Kidney epithelial cell (primary cell): ENCODE measurements around the gene ROCK2. TPM values are rescaled to one million over a fixed set of nuclear protein-coding genes. Genes with fewer than 3 reads are reported as not detected.

Source experiments
- DNase-seq: peaks from one replicate; pipeline ENCODE4 v3.0.0-alpha.2; 2010; ENCODE audit warnings: low read depth
- H3K27me3 ChIP-seq: 2 replicates; pipeline ENCODE4 v1.6.0; 2011; ENCODE audit warnings: low read length; ENCODE audit not compliant: control insufficient read depth, insufficient read depth
- H3K36me3 ChIP-seq: 2 replicates; pipeline ENCODE4 v1.5.1; 2011; ENCODE audit warnings: low read length; ENCODE audit not compliant: control insufficient read depth, insufficient read depth
- H3K4me3 ChIP-seq: 2 replicates; pipeline ENCODE4 v1.5.1; 2011; ENCODE audit warnings: low read depth, mild to moderate bottlenecking, control low read depth, low read length
- total RNA-seq: library from RNA; depleted of rRNA; stranded (reverse); fragments of >200 nt; gene quantifications from 2 replicates; pipeline ENCODE4 v1.2.3, GENCODE V29; 2015
- TF ChIP-seq, protein P1 (sequence below): IDR thresholded peaks from 2 replicates; pipeline ENCODE4 v1.5.1; 2011; ENCODE audit warnings: mild to moderate bottlenecking, moderate library complexity, low read length, control low read depth, inconsistent platforms; ENCODE audit not compliant: insufficient read depth, poor library complexity, severe bottlenecking

ROCK2 gene
- total RNA-seq, 1 donor from 2014 or later: 26.4 TPM

DNA sequence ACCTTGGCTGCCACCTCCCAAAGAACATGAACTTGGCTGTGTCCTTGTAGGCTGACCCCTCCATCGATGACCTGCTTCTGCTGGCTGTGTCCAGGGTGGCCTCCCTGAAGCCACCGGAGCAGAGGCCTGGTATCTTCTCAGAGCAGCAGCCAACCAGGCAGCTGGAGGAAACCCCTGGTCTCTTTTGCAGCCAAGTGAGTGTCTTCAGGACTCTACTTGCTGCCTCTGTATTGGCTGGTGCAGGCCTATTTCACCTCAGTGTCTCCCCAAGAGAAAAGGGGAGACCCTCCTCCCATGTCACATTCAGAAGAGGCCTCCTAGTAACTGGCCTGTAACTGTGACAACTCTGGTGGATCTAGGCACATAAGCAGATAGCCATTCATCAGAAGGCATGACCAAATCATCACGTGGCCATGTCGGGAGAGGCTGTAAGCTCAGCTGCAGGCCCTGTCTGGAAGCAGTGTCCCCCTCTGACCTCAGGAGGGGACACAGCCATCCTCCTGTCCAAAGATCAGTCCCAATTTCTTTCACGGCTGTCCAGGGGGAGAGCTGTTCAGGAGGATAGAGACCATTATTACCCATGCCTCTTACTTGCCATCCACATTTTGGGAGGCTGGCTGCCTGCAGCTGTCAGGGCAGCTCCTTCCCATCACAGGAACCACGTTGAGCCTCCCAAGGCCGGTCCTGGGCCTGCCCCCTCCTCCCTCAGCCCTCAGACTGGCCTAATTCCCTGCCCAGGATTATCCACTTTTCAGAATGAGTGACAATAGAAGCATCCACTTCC lies 20.9 kb upstream of the ROCK2 start:
- TF ChIP-seq, protein P1, sequence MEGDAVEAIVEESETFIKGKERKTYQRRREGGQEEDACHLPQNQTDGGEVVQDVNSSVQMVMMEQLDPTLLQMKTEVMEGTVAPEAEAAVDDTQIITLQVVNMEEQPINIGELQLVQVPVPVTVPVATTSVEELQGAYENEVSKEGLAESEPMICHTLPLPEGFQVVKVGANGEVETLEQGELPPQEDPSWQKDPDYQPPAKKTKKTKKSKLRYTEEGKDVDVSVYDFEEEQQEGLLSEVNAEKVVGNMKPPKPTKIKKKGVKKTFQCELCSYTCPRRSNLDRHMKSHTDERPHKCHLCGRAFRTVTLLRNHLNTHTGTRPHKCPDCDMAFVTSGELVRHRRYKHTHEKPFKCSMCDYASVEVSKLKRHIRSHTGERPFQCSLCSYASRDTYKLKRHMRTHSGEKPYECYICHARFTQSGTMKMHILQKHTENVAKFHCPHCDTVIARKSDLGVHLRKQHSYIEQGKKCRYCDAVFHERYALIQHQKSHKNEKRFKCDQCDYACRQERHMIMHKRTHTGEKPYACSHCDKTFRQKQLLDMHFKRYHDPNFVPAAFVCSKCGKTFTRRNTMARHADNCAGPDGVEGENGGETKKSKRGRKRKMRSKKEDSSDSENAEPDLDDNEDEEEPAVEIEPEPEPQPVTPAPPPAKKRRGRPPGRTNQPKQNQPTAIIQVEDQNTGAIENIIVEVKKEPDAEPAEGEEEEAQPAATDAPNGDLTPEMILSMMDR: no peak
- Histone ChIP-seq H3K36me3 (no peaks in the 10 kb centered on the region), H3K4me3 (no peak overlapping the region), H3K27me3 (no peaks in the 10 kb centered on the region)
- DNase-seq: no peak

DNA sequence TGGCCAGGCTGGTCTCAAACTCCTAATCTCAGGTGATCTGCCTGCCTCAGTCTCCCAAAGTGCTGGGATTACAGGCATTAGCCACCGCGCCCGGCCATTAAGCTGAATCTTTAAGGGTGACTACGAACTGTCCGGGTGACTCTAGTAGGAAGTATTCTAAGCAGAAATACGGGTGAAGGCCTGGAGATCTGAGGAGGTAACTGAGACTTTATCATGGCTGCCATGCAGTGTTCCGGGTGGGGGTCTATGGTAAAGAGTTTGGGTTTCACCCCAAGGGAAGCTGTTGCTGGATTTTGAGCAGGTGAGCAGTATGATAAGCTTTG lies 20.1 kb upstream of the ROCK2 start:
- DNase-seq: no peak
- Histone ChIP-seq H3K4me3 (no peak overlapping the region), H3K27me3 (no peaks in the 10 kb centered on the region), H3K36me3 (no peaks in the 10 kb centered on the region)
- TF ChIP-seq, protein P1: no peak

DNA sequence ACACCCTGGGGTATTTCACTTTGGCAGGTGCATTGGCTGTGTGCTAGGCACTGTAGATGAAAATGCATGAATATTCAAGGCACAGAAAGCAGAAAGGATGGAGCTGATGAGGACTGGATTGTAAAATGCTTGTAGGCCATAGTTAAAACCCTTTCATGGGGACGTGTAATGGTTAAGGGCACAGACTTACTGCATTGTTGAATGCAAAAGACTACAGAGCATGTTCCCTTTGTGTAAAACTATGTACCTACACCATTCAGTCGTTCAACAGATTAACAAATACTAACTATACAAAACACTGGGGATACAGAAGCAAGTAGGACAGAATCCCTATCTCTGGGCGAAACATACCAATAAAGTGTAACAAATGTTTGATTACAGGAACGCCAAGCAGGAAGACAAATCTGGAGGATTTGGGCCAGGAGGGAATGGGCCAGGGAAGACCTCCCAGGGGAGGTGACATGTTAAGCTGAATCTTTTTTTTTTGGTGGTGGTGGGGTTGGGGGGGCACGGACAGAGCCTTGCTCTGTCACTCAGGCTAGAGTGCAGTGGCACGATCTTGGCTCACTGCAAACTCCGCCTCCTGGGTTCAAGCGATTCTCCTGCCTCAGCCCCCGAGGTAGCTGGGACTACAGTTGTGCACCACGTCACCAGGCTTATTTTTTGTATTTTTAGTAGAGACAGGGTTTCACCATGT lies 19.6 kb upstream of the ROCK2 start:
- Histone ChIP-seq H3K27me3 (no peaks in the 10 kb centered on the region), H3K36me3 (no peaks in the 10 kb centered on the region), H3K4me3 (no peak overlapping the region)
- DNase-seq: no peak
- TF ChIP-seq, protein P1: no peak

DNA sequence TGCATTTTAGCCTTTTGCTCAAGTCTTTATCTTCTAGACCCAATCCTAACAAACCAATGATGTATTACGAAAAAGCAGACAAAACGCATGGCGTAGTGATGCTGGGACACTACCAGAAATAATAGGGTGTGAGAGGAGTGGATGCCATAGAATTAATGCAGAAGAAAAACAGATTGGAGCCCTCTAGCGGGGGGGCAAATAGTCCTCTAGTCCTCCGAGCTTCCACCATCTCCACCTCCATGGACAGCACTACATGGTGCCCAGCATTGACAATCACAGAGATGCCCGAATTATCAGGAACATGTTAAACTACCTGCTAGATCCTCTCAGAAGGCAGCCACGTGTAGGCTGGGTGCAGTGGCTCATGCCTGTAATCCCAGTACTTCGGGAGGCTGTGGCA lies 15.4 kb upstream of the ROCK2 start:
- Histone ChIP-seq H3K4me3 (no peak overlapping the region), H3K27me3 (no peaks in the 10 kb centered on the region), H3K36me3 (no peaks in the 10 kb centered on the region)
- TF ChIP-seq, protein P1: no peak
- no peak for DNase-seq

DNA sequence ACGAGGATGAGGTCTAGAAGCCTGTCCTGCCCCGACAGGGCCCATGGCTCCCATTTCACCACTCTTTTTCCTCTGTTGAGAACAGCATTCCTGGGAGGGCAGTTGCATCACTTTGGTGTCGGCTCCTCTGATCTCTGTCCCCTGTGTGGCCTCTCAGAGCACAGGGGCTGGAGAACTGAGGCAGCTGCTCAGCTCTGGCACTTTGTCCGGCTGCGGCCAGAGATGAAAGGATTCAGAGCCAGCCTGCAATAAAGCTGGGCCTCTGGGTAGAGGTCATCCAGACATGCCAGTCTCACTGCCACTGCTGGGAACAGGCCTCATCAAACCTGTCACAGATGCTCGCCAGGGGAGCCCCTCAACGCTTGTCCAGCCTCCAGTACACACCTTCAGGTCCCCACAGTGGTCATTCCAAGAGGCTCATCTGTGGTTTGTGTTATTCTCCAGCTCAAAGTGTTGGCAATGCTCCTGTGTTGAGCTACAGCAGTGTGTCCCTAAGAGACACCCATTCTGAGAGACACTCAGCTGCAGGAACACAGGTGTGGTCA lies 13.1 kb upstream of the ROCK2 start:
- no peak for DNase-seq
- H3K4me3 ChIP-seq: no peak overlapping the region
- H3K27me3 ChIP-seq: no peaks in the 10 kb centered on the region
- no peaks in the 10 kb centered on the region for H3K36me3 ChIP-seq
- TF ChIP-seq, protein P1: no peak

DNA sequence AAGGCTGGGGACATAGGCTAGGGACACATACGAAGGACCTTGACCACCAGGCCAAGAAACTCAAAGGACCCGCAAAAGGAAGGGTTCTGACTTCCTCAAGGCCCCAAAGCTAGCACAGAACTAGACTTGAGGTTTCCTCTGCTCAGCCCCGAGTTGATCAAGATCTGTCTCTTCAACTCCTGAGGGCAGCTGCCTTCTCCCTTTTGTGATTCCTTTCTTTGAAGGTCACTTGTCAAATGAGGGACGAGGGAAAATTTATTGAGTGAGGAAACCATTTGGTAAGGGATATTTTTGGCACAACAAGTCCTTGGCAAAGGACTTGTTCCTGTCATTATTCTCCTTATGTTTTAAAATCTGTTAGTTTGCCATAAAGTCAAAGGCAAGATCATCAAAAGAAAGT lies 12.3 kb upstream of the ROCK2 start:
- H3K36me3 ChIP-seq: no peaks in the 10 kb centered on the region
- TF ChIP-seq, protein P1: no peak
- H3K27me3 ChIP-seq: no peaks in the 10 kb centered on the region
- H3K4me3 ChIP-seq: no peak overlapping the region
- no peak for DNase-seq
